GM18498 (cell line): Measurements from ENCODE around the gene KSR2.

Experiments
- ATAC-seq: cut with Tn5 transposase; IDR thresholded peaks from one replicate; pipeline ENCODE4 v1.9.1; 2021; ENCODE audit warnings: mild to moderate bottlenecking, moderate library complexity; ENCODE audit not compliant: unreplicated experiment

Gene KSR2

DNA sequence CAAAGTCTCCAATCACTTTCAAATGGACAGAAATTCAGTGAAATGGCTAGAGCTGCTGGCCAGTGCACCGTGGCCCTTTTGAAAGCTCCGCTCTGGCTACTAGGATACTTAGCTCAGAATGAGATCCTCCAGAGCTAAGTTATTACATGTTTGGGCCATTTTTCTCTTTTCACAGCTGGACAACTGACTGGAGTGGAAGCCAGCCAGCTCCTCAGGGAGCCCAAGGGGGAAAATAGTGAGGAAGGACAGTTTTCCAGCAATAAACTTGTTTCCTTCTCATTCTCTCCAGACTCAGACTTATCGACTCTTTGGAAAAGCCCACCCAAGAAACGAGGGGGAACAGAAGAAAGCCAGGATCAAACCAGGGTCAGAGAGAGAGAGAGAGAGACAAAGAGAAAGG, 266.0 kb downstream of the KSR2 start:
- no peak for ATAC-seq

DNA sequence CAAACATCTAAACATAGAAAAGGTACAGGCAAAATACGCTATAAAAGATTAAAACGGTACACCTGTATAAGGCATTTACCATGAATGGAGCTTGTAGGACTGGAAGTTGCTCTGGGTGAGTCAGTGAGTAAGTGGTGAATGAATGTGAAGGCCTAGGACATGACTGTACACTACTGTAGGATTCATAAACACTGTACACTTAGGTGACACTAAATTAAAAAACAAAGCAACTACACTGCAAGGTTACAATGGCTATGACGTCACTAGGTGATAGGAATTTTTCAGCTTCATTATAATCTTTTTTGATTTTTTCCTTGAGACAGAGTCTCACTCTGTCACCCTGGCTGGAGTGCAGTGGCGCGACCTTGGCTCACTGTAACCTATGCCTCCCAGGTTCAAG, 269.2 kb downstream of the KSR2 start:
- ATAC-seq = no peak

DNA sequence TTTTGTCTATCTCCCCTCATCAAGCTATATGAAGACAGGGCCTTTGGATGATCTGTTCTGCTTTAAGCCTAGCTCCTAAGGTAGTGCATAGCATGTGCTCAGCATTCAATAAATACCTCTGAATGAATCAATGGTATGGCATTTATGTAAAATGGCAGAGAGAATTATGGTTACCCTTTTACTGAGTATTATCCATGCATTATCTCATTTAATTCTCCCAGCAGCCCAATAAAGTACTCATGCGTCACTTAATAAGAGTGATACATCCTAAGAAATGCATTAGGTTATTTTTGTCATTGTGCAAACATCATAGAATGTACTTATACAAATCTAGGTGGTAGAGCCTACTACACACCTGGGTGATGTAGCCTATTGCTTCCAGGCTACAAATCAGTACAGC, 269.7 kb downstream of the KSR2 start:
- no peak for ATAC-seq

DNA sequence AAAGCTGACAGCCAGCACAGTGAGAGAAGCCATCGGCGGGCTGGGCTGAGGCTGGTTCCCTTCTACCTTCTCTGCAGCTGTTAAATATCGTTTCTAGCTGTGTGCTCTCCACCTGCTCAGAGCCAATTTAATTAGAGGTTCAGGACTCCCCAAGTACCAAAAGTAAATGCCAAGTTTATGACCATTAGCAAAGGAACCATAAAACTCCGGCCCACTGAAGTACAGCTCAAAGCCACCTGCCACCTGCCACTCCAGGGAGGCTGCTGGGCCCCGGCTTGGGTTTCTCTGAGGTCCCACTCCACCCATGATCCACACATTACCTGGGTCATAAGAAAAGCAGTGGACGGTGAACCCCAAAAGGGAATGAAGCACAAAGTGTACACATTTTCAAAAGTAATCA, 272.8 kb downstream of the KSR2 start:
- no peak for ATAC-seq

DNA sequence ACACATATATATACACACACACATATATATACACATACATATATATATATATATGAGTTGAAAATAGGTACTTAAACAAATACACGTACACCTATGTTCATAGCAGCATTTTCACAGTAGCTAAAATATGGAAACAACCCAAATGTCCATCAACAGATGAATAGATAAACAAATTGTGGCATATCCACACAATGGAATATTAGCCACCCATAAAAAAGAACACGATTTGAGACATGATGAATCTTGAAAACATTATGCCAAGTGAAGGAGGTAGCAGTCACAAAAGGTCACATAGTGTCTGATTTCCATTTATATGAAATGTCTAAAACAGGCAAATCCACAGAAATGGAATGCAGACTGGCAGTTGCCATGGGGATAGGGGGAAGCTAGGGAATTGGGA, 276.3 kb downstream of the KSR2 start:
- no peak for ATAC-seq

DNA sequence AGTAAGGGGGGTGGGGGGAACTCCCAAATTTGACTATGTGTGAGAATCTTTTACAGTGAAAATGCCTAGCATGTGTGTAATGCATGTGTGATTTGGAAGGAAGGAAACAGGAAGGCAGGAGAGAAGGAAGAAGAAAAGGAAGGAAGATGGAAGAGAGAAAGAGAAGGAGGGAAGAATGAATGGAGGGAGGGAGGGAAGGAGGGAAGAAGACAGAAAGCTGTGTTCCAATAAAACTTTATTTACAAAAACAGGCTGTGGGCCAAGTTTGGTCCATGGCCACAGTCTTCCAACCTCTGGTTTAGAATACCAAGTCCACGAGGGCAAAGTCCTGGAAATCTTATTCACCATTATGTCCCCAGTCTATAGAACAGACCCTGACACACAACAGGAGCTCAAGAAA, 278.9 kb downstream of the KSR2 start:
- ATAC-seq = no peak

DNA sequence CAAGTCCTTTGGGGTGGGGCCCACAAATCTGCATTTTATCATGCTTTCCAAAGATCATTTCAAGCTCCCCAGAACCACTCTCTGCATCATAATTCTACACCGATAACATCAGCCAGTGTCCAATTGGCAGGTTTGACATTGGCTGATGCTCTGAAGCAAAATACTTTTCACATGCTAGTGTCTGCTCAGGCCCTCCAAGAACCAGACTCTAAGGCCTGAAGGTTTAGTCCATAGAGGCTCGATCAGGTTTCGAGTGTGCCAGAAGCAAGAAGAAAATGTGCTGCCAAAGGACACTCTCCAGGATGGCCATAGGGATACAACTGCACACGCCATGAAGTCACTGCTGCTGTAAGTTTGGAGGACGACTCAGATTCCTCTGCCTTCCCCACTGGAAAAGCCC, 280.3 kb downstream of the KSR2 start:
- ATAC-seq = no peak

DNA sequence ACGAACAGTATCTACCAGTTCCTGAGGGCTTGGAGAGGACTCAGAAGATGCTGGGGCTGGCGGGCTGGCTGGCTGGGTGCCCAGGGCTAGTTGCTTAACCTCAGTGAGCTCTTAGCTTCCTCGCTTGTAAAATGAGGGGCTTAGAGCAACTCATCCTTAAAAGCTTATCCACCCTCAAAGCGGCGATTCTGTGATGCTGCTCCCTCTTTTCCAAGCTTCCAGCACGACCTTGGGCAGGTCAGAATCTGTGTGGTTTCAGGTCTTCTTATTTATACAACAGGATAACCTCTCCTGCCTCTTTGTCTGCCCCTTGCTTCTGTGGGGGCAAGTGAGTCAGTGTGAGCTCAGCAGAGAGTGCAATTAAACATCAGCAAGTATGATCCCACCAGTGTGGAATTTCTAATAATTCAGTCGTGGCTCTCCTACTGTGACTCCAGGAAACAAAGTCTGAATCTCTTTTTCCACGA, 281.8 kb downstream of the KSR2 start:
- ATAC-seq = no peak

DNA sequence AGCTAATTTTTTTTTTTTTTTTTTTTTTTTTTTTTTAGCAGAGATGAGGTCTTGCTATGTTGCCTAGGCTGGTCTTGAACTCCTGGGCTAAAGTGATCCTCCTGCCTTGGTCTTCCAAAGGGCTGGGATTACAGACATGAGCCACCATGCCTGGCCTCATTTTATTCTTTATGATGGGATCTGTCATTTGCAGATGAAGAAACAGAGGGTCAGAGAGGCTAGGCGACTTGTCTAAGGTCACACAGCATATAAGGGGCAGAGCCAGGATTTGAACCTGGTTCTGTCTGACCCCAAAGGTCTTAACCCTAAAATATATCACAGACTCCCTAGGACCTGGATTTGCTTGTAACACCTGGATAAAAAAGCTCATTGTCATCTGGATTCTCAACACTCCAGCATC, 282.6 kb downstream of the KSR2 start:
- ATAC-seq = no peak

DNA sequence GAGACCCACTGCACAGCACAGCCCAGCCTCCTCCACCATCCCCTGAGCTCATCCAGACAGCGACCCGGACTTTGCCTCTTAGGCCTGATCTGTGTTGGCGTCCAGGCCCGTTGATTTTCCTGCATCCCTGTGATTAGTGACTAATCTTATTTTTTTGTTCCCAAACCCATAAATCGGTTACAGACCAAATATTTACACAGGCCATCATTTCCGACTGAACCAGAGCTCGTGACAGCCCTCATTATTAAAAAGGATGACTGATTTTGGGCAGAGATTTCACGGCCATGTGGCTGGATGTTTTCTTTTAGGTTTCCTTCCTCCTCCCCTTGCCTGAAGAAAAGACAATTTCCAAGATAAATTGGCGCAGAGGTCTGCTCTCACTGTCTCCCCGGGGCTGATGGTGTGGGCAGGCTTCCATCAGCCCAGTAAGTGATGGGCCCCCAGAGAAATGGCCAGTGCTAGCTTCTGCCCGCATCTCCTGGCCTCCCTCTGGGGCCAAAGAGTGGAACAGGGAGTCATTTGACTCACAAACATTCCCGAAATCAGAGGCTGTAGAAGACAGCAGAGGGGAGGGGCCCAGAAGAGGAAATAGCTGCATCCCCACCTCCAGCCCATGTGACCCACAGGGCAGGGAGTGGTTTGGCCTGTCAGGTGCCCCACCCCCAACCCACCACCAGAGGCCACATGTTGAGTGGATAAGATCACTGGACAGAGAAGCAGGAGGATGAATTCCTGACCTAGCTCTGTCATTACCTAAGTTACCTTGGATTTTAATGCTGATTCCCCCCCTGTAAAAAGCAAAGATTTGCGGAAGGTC, 283.5 kb downstream of the KSR2 start:
- no peak for ATAC-seq

DNA sequence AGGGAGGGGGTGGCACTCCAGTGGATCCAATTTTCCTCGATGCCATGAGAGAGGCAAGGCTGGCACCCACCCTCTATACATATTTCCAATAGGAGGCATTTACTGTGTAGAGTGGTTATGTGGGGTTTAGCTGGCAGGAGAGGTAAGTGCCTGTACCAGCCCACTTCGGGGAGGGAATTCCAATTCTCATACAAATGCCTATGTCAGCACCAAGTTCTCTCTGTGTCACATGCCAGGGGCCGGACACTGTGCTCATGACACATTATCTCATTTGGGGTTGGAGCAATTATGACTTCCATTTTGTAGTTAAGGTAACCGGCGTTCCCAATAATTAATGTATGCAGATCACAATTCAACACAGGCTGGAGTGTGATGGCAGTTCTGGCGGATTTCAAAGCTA, 284.3 kb downstream of the KSR2 start:
- no peak for ATAC-seq

DNA sequence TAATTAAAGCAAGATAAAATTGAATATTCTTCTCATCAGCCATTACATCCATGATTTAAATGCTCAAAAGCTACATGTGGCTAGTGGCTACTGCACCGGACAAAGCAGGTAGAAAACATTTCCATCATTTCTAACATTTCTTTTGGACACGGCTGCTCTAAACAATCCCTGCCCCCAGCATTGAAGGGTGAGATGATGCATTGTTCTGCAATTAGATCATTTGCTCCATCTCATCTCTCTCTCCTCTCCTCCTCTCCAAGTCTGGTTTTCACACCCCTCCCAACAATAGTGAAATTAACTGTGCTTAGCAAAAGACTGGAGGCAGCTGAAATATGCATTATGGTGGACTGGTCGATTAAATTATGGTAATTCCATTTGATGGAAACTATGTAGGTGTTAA, 288.5 kb downstream of the KSR2 start:
- no peak for ATAC-seq

DNA sequence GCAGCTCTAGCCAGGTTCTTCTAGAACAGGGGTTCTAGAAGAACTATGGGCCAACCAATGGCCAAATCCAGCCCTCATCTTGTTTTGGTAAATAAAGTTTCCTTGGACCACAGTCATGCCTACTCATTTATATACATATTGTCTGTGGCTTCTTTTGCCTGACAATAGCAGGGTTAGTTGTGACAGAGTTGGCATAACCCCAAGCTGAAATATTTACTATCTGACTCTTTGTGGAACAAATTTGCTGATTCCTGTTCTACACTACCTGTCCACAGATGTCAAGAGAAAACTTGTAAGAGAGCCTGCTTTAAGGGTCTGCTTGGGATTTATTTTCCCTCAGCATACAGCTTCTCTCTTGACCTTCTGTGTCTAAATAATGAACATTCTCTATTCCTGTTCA, 289.0 kb downstream of the KSR2 start:
- no peak for ATAC-seq

DNA sequence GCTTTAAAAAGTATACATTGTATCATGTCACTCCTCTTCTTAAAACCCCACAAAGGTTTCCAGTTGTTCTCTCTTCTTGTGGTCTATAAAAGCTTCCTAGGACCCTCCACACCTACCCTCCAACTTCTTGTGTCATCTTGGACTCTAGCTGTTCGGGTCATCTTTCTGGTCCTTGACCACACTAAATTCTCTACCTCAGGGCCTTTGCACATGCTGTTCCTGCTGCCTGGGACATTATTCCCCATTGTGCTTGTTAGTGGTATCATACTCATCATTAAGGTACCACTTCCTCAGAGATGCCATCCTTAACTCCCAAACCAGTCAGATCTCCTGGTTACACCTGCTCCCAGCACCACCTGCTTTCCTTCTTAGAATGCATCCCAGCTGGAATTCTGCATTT, 294.0 kb downstream of the KSR2 start:
- no peak for ATAC-seq

DNA sequence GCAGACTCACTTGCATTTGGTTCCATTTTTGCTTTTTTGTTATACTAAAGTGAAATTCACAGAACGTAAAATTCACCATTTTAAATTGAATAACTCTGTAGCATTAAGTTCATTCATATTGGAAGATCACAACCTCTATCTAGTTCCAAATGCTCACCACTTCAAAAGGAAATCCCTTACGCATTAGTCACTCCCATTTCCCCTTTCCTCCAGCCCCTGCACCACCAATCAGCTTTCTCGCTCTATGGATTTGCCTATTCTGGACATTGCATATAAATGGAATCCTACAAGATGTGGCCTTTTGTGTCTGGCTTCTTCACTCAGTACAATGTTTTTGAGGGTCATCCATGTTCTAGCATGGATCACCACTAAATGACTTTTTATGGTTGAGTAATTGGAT, 294.5 kb downstream of the KSR2 start:
- no peak for ATAC-seq

DNA sequence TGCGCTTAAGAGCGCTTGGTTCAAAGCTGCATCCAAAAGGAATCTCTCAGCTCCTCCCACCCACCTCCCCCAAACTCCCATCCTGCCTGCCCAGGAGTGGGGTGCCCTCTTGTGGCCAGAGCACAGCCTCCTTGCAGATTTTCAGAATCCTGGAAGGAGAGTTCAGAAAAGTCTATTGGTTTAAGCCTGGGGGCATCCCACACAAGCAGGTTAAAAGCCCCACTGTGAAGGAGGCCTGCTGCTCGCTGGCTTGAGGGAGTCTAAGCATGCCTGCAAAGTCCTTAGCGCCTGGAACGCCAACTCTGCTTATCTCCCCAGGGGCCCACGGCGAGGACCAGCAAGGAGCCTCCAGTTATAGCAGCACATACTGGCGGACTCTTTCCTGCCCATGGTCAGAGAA, 297.1 kb downstream of the KSR2 start:
- no peak for ATAC-seq

DNA sequence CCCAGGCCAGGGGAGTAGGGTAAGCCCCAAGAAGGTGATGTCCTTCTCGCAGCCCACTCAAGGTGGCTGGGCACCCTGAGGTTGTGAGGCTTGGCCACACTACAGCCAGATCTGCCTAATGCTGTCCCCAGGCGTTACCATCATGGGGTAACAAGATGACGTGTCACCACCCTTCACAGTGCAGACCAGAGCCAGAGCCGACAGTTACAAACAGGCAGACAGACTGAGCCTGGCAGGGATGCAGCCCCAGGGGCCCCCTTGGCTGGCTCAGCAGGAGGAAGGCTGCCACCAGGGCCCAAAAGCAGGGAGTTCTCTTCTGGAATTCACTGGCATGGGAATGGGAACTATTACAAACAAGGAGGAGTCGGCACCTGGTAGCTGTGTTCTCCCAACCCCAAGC, 304.6 kb downstream of the KSR2 start:
- no peak for ATAC-seq

DNA sequence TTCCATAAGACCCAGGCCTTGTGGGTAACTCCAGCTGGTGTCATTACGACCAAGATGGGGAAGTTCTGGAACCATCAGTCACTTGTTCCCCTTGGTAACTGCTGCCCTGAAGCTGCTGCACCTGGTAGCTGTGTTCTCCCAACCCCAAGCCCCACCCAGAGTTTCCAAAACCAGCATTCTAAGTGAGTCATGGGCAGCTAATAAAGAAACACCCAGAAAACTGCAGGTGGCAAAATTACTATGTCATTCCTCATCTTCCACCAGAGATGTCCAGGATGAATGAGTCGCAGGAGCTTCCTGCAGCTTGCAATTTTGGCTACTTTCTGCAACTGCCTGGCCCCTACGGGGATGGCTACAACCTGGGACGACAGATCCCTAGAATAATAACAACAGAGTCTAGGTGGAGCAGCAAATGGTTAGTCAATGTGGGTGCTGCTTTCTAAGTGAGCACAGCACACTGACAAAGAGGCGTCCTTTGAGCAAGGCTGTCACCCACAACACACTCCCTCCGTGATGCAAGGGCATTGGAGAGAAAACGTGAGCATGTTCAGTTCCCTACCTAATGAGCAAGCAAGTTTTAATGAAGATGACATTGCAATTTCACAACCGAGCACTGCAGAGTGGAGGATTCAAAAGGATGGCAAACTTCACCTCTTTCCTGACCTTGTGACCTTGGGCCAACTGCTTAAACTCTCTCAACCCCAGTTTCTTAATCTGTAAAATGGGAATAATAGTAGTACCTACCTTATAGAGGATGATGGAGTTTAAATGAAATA, 306.0 kb downstream of the KSR2 start:
- ATAC-seq = no peak

DNA sequence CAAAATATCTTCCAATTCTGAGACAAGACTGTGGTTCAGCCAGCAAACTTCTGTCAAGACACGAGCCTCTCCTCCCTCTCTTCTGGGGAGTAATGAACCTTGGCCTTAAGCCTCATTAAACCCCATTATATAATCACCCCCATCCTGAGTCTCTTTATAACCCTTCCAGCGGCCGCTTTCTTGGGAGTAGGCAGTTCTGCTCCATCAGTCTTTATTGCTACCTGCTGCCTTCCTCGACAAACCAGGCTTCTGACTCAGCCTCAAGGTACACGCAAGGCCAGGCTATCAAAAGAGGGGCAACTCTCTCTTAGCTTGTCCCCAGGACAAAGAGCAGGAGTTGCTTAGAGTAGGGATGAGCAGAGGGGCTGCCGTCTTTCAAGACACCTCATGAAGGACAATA, 306.6 kb downstream of the KSR2 start:
- no peak for ATAC-seq

DNA sequence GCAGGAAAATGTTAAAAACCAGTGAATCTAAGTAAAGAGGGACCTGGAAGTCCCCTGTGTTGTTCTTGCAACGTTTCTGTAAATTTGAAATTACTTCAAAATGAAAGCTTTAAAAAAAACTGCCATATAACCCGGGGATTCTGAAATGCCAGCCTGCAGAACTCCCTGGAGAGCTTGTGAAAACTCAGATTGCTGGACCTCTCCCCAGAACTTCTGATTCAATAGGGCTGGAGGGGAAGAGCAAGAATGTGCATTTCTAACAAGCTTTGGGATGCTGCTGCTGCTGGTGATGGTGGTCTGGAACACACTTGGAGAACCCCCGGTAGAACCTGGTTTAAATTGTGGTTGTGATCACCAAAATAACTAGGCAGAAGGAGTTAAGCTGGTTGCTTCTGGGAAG, 307.3 kb downstream of the KSR2 start:
- no peak for ATAC-seq

DNA sequence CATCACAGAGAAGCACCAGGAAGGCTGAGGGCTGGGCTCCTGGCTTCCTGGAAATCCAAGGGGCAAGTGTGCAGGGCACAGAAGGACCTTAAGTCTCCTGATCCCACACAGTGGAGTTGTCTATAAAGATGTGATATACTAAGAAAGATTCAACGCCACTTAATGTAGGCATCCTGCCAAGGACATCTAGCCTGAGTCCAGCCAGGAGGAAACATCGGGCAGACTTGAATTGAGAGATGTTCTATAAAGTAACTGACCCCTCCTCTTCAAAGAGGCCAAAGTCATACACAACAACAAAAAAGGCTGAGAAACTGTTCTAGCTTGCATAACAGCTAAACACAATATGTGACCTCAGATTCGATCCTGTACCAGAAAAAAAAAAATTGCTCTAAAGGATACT, 307.9 kb downstream of the KSR2 start:
- ATAC-seq = no peak

DNA sequence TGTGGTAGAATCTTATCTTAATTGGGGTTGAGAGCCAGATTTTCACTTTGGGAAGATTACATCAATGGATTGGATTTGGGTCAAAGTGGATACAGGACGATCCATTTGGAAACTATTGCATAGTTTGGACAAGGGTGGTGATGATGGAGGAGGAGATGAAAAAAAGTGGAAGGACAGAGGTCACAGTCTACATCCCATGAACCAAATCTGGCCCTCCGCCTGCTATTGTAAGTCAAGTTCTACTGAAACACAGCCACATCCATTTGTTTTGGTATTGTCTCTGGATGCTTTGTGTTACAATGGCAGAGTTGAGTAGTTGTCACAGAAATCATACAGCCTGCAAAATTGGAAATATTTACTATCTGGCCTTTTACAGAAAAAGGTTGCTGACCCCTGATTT, 310.6 kb downstream of the KSR2 start:
- ATAC-seq = no peak
